Lung (tissue), 12 donors: ENCODE data around the gene FRY. TPM values are rescaled to one million over a fixed set of nuclear protein-coding genes. Genes with fewer than 3 reads are reported as not detected.
A peak's percentile ranks its signal among the peaks of the same experiment; 100 is the strongest.

Experiments used
- ATAC-seq: fragments of 200-7000 bp; cut with Tn5 transposase; one replicate; pipeline ENCODE4 v1.9.1; 2020; ENCODE audit warnings: moderate number of reproducible peaks; ENCODE audit not compliant: insufficient read depth, low FRiP score
- DNase-seq, 3 donors: peaks; one replicate each; pipeline ENCODE4 v3.0.0-alpha.2; 2013 to 2017
- H3K27ac ChIP-seq, 2 donors: one replicate each; pipeline ENCODE4 v1.5.1; 2013; ENCODE audit warnings: mild to moderate bottlenecking in 2 of 2, moderate library complexity in 2 of 2, control low read depth in 1 of 2, inconsistent platforms in 1 of 2, low read depth in 1 of 2, low read length in 1 of 2
- H3K27me3 ChIP-seq, 3 donors: one replicate each; pipeline ENCODE4 v1.5.1; 2013; ENCODE audit warnings: low read length in 2 of 3; ENCODE audit not compliant: control insufficient read depth in 3 of 3, insufficient read depth in 3 of 3
- H3K36me3 ChIP-seq, 4 donors: one replicate each; pipeline ENCODE4 v1.5.1; 2013; ENCODE audit warnings: low read length in 4 of 4, mild to moderate bottlenecking in 1 of 4, moderate library complexity in 1 of 4; ENCODE audit not compliant: control insufficient read depth in 4 of 4, insufficient read depth in 4 of 4
- H3K4me1 ChIP-seq, 5 donors: one replicate each; pipeline ENCODE4 v1.5.1; 2013; ENCODE audit warnings: low read length in 5 of 5, mild to moderate bottlenecking in 2 of 5, moderate library complexity in 1 of 5; ENCODE audit not compliant: control insufficient read depth in 5 of 5, insufficient read depth in 5 of 5
- H3K4me3 ChIP-seq: one replicate; pipeline ENCODE4 v1.5.1; 2013; ENCODE audit warnings: mild to moderate bottlenecking, control low read depth, moderate library complexity
- H3K9ac ChIP-seq, 2 donors: one replicate each; pipeline ENCODE4 v1.5.1; 2013; ENCODE audit warnings: low read length in 2 of 2, control low read depth in 1 of 2; ENCODE audit not compliant: insufficient read depth in 1 of 2
- H3K9me3 ChIP-seq, 4 donors: one replicate each; pipeline ENCODE4 v1.5.1; 2013; ENCODE audit warnings: low read length in 3 of 4, mild to moderate bottlenecking in 1 of 4, moderate library complexity in 1 of 4; ENCODE audit not compliant: control insufficient read depth in 4 of 4, insufficient read depth in 3 of 4
- WGBS, 2 donors: extraction: QIAGEN DNeasy Blood & Tissue Kit; methylation state at CpG; one replicate each; pipeline ENCODE4 v1.1.7; 2013; 5-methylcytosine and 5-hydroxymethylcytosine counted together
- polyA plus RNA-seq, 2 donors: library from polyadenylated mRNA; stranded (reverse); fragments of 200-250 nt; gene quantifications; one replicate each; pipeline ENCODE4 v1.2.1, GENCODE V29; 2013
- total RNA-seq, 2 donors: library from RNA; depleted of rRNA in 1 of 2; stranded (reverse); fragments of >200 nt in 1 of 2; gene quantifications; one replicate each; pipeline ENCODE4 v1.2.1, GENCODE V29; 2014 to 2021
- TF ChIP-seq, protein P1 (sequence below): IDR thresholded peaks from 2 replicates; pipeline ENCODE4 v1.5.1; 2012; ENCODE audit warnings: mild to moderate bottlenecking; ENCODE audit errors: control extremely low read depth, extremely low read depth
- donor health status: control.
- donor health status: control.
- donor health status: Bipolar disorder and iron deficiency.
- donor health status: healthy.
- donor health status: DM: yes; HTN: yes; CAD: no.

Gene FRY
- total and polyA plus RNA-seq, 4 donors, result 7.4 to 79.6 (median 43.9) TPM

DNA sequence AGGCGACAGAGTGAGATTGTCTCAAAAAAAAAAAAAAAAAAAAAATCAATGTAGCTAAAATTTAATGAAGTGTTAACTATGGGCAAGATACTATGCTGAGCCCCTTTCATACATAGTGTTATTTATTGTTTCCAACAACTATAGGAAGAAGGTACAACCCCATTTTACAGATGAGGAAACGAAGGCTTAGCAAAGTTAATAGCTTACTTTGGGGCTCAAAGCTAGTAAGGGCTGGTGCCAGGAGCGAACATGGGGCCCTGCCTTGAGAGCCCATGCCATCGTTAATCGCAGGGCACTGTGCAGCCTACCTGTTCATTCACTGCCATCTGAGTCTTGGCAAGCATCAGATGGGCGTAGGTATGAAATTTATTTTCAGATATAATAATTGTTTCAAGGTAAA, 1.9 kb upstream of the FRY start:
- Histone ChIP-seq H3K4me3 (no peak overlapping the region), H3K4me1 (peaks cover 0 to 10% (median 0%) of the 10 kb centered on the region in 5 donors), H3K9ac (no peak overlapping the region), H3K9me3 (no peaks in the 10 kb centered on the region), H3K27me3 (peaks cover 0 to 18% (median 10%) of the 10 kb centered on the region in 3 donors), H3K36me3 (no peaks in the 10 kb centered on the region), H3K27ac (no peak overlapping the region)
- 94 to 99% methylated on average over 6 of the region's 6 CpGs for WGBS, 2 donors
- ATAC-seq (no peak), DNase-seq (no peak)
- TF ChIP-seq, protein P1, sequence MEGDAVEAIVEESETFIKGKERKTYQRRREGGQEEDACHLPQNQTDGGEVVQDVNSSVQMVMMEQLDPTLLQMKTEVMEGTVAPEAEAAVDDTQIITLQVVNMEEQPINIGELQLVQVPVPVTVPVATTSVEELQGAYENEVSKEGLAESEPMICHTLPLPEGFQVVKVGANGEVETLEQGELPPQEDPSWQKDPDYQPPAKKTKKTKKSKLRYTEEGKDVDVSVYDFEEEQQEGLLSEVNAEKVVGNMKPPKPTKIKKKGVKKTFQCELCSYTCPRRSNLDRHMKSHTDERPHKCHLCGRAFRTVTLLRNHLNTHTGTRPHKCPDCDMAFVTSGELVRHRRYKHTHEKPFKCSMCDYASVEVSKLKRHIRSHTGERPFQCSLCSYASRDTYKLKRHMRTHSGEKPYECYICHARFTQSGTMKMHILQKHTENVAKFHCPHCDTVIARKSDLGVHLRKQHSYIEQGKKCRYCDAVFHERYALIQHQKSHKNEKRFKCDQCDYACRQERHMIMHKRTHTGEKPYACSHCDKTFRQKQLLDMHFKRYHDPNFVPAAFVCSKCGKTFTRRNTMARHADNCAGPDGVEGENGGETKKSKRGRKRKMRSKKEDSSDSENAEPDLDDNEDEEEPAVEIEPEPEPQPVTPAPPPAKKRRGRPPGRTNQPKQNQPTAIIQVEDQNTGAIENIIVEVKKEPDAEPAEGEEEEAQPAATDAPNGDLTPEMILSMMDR, result no peak

DNA sequence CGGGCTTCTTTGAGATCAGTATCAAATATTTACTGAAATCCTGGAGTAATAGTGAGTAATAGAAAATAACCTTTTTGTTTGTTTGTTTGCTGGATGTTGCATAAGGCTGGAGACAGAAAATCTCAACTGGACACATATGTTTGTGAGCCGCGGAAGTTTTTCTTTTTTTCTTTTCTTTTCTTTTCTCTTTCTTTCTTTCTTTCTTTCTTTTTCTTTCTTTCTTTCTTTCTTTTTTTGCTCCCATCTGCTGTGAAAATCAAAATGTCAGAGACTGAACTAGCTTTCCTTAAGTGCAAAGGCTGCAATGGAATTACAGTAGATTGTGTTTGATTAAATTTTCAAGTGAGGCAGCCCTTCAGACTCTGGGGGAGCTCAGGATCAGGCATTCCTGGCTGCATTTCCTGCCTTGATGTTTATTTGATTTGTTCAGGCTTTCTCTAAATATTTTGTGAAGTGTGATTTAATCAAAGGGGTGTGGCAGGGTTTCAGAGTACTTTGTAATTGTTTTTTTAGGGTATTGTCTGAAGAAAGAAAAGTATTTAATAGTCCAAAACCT, 319 bp downstream of the FRY start:
- 19 to 26% methylated on average over 3 of the region's 3 CpGs for WGBS, 2 donors
- peak overlapping the region; percentile 38 to 65 for H3K27ac ChIP-seq
- TF ChIP-seq, protein P1, result no peak
- peak in 2 of 3 donors; percentile 22 to 49 for DNase-seq
- H3K4me3 ChIP-seq, result peak overlapping the region; percentile 58
- H3K4me1 ChIP-seq, result peaks cover 0 to 15% (median 9%) of the 10 kb centered on the region in 5 donors
- no peaks in the 10 kb centered on the region for H3K9me3 ChIP-seq
- peaks cover 0 to 27% (median 10%) of the 10 kb centered on the region in 3 donors for H3K27me3 ChIP-seq
- no peaks in the 10 kb centered on the region for H3K36me3 ChIP-seq
- ATAC-seq, result no peak
- H3K9ac ChIP-seq, result no peak overlapping the region

DNA sequence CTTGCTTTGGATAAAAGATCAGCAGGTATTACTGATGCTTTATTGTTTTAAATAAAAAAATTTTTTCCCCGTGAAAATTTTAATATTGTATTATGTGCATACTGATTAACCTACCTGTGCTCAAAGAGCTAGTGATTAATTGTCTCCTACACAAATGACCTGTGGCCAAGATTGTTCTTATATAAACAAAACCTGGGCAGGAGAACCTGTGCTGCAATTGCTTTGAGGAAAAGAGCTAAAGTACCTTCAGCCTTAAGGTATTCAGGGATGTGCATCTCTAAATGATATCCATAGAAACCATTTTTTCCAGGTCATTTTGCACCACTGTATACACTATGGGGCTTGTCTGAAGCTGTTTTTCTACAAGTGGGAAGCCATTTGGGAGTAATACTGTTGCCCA, 1.2 kb downstream of the FRY start:
- DNase-seq (no peak), ATAC-seq (no peak)
- H3K27me3 ChIP-seq, result peaks cover 0 to 27% (median 10%) of the 10 kb centered on the region in 3 donors
- no peak overlapping the region for H3K27ac ChIP-seq
- H3K4me1 ChIP-seq, result peaks cover 0 to 19% (median 10%) of the 10 kb centered on the region in 5 donors
- 62 to 63% methylated on average over 1 of the region's 1 CpG for WGBS, 2 donors
- H3K9ac ChIP-seq, result no peak overlapping the region
- TF ChIP-seq, protein P1, result no peak
- no peaks in the 10 kb centered on the region for H3K9me3 ChIP-seq
- no peaks in the 10 kb centered on the region for H3K36me3 ChIP-seq
- no peak overlapping the region for H3K4me3 ChIP-seq

DNA sequence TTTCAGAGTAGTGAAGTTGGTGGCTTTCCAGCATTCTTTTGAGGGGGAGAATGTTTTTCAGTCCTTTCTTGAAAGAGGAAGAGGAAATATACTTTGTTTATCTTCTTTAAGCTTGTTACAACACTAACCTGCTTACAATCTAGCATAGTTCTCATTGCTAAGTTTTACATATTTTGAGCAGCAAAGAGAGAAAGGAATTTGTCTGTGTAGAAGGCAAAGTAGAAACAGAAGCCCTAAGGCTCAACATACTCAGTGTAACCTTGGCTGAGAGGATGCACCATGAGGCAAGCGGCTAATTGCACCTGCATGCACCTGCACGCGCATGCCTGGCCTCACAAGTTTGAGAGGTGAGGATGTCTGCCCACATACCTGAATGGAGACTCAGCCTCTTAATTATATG, 2.2 kb downstream of the FRY start:
- no peak overlapping the region for H3K27ac ChIP-seq
- no peak overlapping the region for H3K4me3 ChIP-seq
- H3K36me3 ChIP-seq, result peaks cover 0 to 3% (median 0%) of the 10 kb centered on the region in 4 donors
- no peak overlapping the region for H3K9ac ChIP-seq
- H3K27me3 ChIP-seq, result peaks cover 0 to 27% (median 10%) of the 10 kb centered on the region in 3 donors
- WGBS, 2 donors, result 90 to 94% methylated on average over 3 of the region's 3 CpGs
- DNase-seq (no peak), ATAC-seq (no peak)
- TF ChIP-seq, protein P1, result no peak
- peaks cover 3 to 19% (median 14%) of the 10 kb centered on the region in 5 donors for H3K4me1 ChIP-seq
- no peaks in the 10 kb centered on the region for H3K9me3 ChIP-seq
